KBM-7 (cell line): Measurements from ENCODE around the gene TENM4.

Experiments
- DNase-seq: peaks from one replicate; pipeline ENCODE4 v3.0.0-alpha.2; 2015
- in situ Hi-C: fragments of 300-500 bp; cut with MboI; formaldehyde crosslinking; loops from 2 replicates; pipeline ENCODE4 v1.14.3; 2020; ENCODE audit warnings: low sequenced_read_pairs, low pct_unique_long_range_greater_than_20kb, mixed read lengths

The TENM4 gene

DNA sequence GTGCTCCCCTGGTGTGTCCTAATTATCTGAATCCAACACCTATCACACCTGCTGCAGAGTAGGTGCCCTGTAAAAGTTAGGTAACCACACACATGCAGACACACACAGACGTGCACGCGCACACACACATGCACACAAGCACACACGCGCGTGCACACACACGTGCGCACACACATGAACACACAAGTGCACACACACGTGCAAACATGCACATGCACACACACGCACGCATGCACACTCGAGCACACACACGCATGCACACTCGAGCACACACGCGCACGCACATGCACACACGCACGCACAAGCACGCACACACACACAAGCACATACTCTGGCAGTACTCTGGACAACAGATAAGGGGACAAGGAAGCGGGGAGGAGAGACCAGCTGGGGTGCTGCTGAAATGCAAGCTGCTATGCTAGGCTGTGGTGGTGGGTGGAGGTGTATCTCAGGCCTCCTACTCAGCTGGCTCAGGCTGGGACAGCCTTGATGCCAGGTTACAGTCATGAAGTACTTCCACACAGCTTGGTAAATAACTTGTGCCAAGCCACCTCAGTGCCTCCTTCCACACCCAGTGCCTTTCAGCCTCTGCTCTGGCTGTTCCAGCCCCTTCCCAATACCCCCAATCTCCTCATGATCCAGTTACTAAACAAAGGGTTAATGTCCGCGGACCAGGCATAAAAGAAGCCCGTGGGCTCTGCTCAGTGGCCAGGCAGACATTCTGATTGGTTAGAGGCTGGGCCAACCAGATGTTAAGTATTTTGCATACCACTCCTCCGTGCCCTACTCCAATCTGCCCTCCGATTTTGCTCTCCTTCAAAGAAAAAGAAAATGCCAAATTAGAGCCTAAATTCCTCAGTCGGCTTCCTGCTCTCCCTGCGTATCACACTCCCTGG is 374.1 kb downstream of the TENM4 start:
- in situ Hi-C loops = no loop called here
- DNase-seq = no peak

- in situ Hi-C loops = no loop called here
- DNase-seq = peak; percentile 1
These were observed 377.7 kb downstream of the TENM4 start for GRCh38 chr11:79062814-79063762.

GRCh38 chr11:79060081-79060953 is 380.5 kb downstream of the TENM4 start:
- DNase-seq = no peak
- in situ Hi-C loops = no loop called here

- in situ Hi-C loops = no loop called here
- no peak for DNase-seq
These were observed 381.7 kb downstream of the TENM4 start for GRCh38 chr11:79059141-79059540.

DNA sequence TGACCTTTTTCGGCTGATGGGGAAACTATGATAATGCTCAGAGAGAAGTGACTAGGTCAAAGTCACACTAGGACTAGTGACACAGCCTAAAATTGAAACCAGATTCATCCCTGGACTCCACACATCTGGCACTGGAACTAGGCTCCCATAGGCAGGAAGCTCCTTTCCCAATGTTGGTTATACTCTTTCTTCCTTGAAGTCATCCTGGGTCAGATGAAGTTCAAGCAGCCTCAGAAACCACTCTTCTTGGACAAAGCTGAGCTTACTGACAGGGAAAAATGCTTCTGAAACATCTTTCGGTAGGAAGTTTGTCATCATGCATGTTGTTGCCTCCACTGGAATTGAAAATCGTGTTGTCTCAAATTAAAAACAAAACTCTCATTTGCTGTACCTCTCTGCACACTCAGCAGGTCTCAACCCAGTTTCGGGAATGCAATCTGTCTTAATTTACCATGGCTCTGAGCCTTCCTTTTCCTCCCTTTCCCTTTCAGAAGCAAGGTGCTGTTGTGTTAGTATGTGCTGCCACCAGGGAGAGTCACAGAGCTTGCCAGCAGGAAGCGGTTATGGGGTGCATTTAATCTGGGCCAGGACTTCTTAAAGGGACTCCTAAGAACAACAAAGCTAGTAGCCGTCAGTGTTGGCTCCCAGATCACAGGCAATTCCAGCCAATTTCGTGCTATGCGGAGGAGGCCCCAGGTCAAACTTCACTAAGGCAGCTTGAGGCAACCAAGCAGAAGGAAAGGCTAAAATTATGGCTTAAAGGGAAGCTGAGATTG is 384.8 kb downstream of the TENM4 start:
- in situ Hi-C loops = no loop called here
- no peak for DNase-seq

- in situ Hi-C loops = no loop called here
- DNase-seq = no peak
These were observed 386.2 kb downstream of the TENM4 start for GRCh38 chr11:79054636-79055035.

GRCh38 chr11:79052544-79052943 is 388.3 kb downstream of the TENM4 start:
- in situ Hi-C loops = no loop called here
- no peak for DNase-seq

DNA sequence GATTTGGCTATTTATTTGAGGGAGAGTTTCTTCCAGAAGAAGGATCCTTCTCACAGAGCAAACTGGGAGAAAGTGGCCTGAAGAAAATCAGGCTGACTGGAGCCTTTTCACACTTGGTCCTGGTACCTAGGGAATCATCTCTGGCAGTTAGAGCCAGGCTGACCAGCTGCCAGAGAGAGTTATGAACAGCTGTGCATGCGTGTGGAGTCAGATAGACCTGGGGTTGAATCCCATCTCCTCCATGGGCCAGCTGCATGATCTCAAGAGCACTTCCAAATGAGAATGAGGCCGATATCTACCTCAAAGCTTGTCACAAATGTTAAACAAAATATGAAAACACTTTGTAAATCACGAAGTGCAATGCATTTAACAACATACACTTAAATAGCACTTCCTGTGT is 390.0 kb downstream of the TENM4 start:
- in situ Hi-C loops = no loop called here
- DNase-seq = no peak

- no peak for DNase-seq
- in situ Hi-C loops = no loop called here
These were observed 391.1 kb downstream of the TENM4 start for GRCh38 chr11:79049741-79050179.

DNA sequence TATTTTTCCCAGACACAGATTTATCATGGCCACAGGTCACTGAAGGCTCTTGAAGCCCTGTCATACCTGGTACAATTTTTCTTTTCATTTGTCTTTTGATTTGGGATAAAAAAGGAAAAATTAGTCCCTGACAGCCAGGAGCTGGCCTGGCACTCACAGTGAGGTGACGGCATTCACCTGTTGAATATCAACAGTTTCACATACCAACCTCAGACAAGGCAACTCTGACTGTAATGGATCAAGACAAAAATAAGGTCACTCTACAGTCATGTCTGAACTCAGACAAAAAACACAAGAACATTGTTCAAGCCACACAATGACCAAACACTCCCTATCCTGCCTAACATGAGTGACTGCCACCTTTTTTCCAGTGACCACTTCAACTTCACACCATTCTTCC is 392.9 kb downstream of the TENM4 start:
- no peak for DNase-seq
- in situ Hi-C loops = no loop called here

DNA sequence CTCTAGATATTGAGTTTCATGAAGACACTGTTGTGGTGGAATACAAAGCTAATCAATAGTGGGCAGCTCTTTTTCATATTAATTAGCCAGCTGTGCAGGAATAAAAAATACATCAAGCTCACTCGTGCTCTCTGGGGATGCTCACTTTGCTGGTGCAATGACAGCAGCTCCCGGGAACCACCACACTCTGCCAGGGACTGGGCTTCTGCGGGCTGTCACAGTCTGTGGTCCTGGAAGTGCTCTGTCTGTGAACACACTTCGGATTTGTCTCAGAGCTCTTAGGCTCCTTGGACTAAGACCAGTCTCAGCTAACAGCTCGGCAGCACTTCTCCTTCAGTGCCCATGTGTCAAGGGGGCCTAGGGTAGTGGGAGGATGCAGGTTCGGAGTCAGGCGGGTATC is 393.5 kb downstream of the TENM4 start:
- in situ Hi-C loops = no loop called here
- no peak for DNase-seq

GRCh38 chr11:79046366-79046765 is 394.5 kb downstream of the TENM4 start:
- in situ Hi-C loops = no loop called here
- no peak for DNase-seq

GRCh38 chr11:79045800-79046304 is 395.0 kb downstream of the TENM4 start:
- no peak for DNase-seq
- in situ Hi-C loops = no loop called here

GRCh38 chr11:79045018-79045799 is 395.6 kb downstream of the TENM4 start:
- in situ Hi-C loops = no loop called here
- DNase-seq = no peak

- in situ Hi-C loops = no loop called here
- DNase-seq = no peak
These were observed 396.6 kb downstream of the TENM4 start for GRCh38 chr11:79044201-79044600.

GRCh38 chr11:79043726-79044125 is 397.1 kb downstream of the TENM4 start:
- in situ Hi-C loops = no loop called here
- DNase-seq = no peak

- in situ Hi-C loops = no loop called here
- no peak for DNase-seq
These were observed 398.0 kb downstream of the TENM4 start for GRCh38 chr11:79042824-79043223.
